Spinal cord (tissue), 10 donors: ENCODE data around the gene WLS. TPM values are rescaled to one million over a fixed set of nuclear protein-coding genes. Genes with fewer than 3 reads are reported as not detected.

Source experiments
- DNase-seq, 6 donors: peaks; one replicate each; pipeline versions ENCODE4 v3.0.0 to v3.0.0-alpha.2; 2013 to 2015; ENCODE audit warnings: low spot score in 6 of 6, low read depth in 4 of 6
- H3K27ac ChIP-seq: one replicate; pipeline ENCODE4 v1.5.1; 2013; ENCODE audit warnings: low read depth, low read length, control low read depth
- H3K27me3 ChIP-seq: one replicate; pipeline ENCODE4 v1.6.1; 2013; ENCODE audit warnings: low read length; ENCODE audit not compliant: control insufficient read depth, insufficient read depth
- H3K36me3 ChIP-seq: one replicate; pipeline ENCODE4 v1.6.1; 2013; ENCODE audit warnings: low read length; ENCODE audit not compliant: control insufficient read depth, insufficient read depth
- H3K4me1 ChIP-seq: one replicate; pipeline ENCODE4 v1.6.1; 2013; ENCODE audit warnings: low read length; ENCODE audit not compliant: control insufficient read depth, insufficient read depth
- H3K4me3 ChIP-seq: one replicate; pipeline ENCODE4 v1.5.1; 2013; ENCODE audit warnings: low read depth, low read length, control low read depth
- H3K9me3 ChIP-seq: one replicate; pipeline ENCODE4 v1.6.1; 2013; ENCODE audit warnings: low read length; ENCODE audit not compliant: control insufficient read depth, insufficient read depth
- WGBS: methylation state at CpG from one replicate; pipeline ENCODE4 v1.1.5; 2013; ENCODE audit warnings: missing lambda C conversion rate; ENCODE audit not compliant: insufficient coverage; 5-methylcytosine and 5-hydroxymethylcytosine counted together
- polyA plus RNA-seq, 2 donors: library from polyadenylated mRNA; unstranded; fragments of 120-200 nt; gene quantifications; one replicate each; pipeline ENCODE4 v1.2.1, GENCODE V29; 2013; ENCODE audit not compliant: insufficient read length in 2 of 2
- total RNA-seq, 2 donors: library from RNA; depleted of rRNA in 1 of 2; stranded (reverse); fragments of 120-200 nt in 1 of 2; fragments of >200 nt in 1 of 2; gene quantifications; one replicate each; pipeline versions ENCODE4 v1.2.3 to v1.2.4, GENCODE V29; 2013 to 2014
- donor health status: healthy.

The WLS gene
- total and polyA plus RNA-seq, 4 donors = 90.4 to 209 (median 124) TPM

- no peak for DNase-seq
- 94% methylated on average over 5 of the region's 8 CpGs for WGBS
- H3K36me3 ChIP-seq = peaks cover 10% of the 10 kb centered on the region
Observed at GRCh38 chr1:68148631-68149030, 83.7 kb downstream of the WLS start.

GRCh38 chr1:68147534-68148171, 84.7 kb downstream of the WLS start:
- no peak overlapping the region for H3K27ac ChIP-seq
- H3K36me3 ChIP-seq = peaks cover 7% of the 10 kb centered on the region
- DNase-seq = peak in 1 of 6 donors; percentile 22
- no peaks in the 10 kb centered on the region for H3K27me3 ChIP-seq
- no peaks in the 10 kb centered on the region for H3K4me1 ChIP-seq
- no peak overlapping the region for H3K4me3 ChIP-seq
- no peaks in the 10 kb centered on the region for H3K9me3 ChIP-seq
- WGBS = 89% methylated on average over 2 of the region's 4 CpGs

More at GRCh38 chr1:68148631-68149030, 83.7 kb downstream of the WLS start:
- Histone ChIP-seq H3K27ac (no peak overlapping the region), H3K4me3 (no peak overlapping the region), H3K9me3 (no peaks in the 10 kb centered on the region), H3K4me1 (no peaks in the 10 kb centered on the region), H3K27me3 (no peaks in the 10 kb centered on the region)

- H3K9me3 ChIP-seq = no peaks in the 10 kb centered on the region
- H3K27ac ChIP-seq = no peak overlapping the region
- DNase-seq = no peak
- no peaks in the 10 kb centered on the region for H3K27me3 ChIP-seq
- H3K36me3 ChIP-seq = peaks cover 3% of the 10 kb centered on the region
- H3K4me3 ChIP-seq = no peak overlapping the region
- peaks cover 10% of the 10 kb centered on the region for H3K4me1 ChIP-seq
- WGBS = 88% methylated on average over 7 of the region's 10 CpGs
Observed at GRCh38 chr1:68145418-68146126, 86.8 kb downstream of the WLS start.

- no peaks in the 10 kb centered on the region for H3K9me3 ChIP-seq
- H3K27ac ChIP-seq = no peak overlapping the region
- H3K36me3 ChIP-seq = peaks cover under 1% of the 10 kb centered on the region
- H3K27me3 ChIP-seq = no peaks in the 10 kb centered on the region
- peaks cover 10% of the 10 kb centered on the region for H3K4me1 ChIP-seq
- 90% methylated on average over 2 of the region's 4 CpGs for WGBS
- H3K4me3 ChIP-seq = no peak overlapping the region
- DNase-seq = peak in 1 of 6 donors; percentile 46
Observed at GRCh38 chr1:68144856-68145255, 87.5 kb downstream of the WLS start.

- H3K4me3 ChIP-seq = no peak overlapping the region
- no peak overlapping the region for H3K27ac ChIP-seq
- H3K36me3 ChIP-seq = no peaks in the 10 kb centered on the region
- H3K27me3 ChIP-seq = no peaks in the 10 kb centered on the region
- no peak for DNase-seq
- WGBS = no CpG with 5 or more reads among the region's 2 CpGs
- H3K9me3 ChIP-seq = no peaks in the 10 kb centered on the region
- H3K4me1 ChIP-seq = peaks cover 10% of the 10 kb centered on the region
Observed at GRCh38 chr1:68143633-68144032, 88.7 kb downstream of the WLS start.

- no peak for DNase-seq
- Histone ChIP-seq H3K36me3 (no peaks in the 10 kb centered on the region), H3K4me3 (no peak overlapping the region), H3K27ac (peak overlapping the region; percentile 40), H3K4me1 (peaks cover 10% of the 10 kb centered on the region), H3K9me3 (no peaks in the 10 kb centered on the region), H3K27me3 (no peaks in the 10 kb centered on the region)
- 33% methylated on average over 1 of the region's 3 CpGs for WGBS
Observed at GRCh38 chr1:68142461-68142860, 89.9 kb downstream of the WLS start.

GRCh38 chr1:68142036-68142435, 90.3 kb downstream of the WLS start:
- no peaks in the 10 kb centered on the region for H3K36me3 ChIP-seq
- WGBS = 33% methylated on average over 2 of the region's 5 CpGs
- H3K9me3 ChIP-seq = no peaks in the 10 kb centered on the region
- peaks cover 10% of the 10 kb centered on the region for H3K4me1 ChIP-seq
- no peak overlapping the region for H3K4me3 ChIP-seq
- no peak for DNase-seq
- H3K27me3 ChIP-seq = no peaks in the 10 kb centered on the region
- peak overlapping the region; percentile 40 for H3K27ac ChIP-seq

- H3K27ac ChIP-seq = peak overlapping the region; percentile 40
Observed at GRCh38 chr1:68141071-68142021, 91.0 kb downstream of the WLS start.

GRCh38 chr1:68140536-68140935, 91.8 kb downstream of the WLS start:
- Histone ChIP-seq H3K4me1 (peaks cover 10% of the 10 kb centered on the region), H3K4me3 (no peak overlapping the region), H3K27ac (peak overlapping the region; percentile 31), H3K9me3 (no peaks in the 10 kb centered on the region), H3K27me3 (no peaks in the 10 kb centered on the region), H3K36me3 (no peaks in the 10 kb centered on the region)
- DNase-seq = peak in 2 of 6 donors; percentile 41 to 66
- WGBS = 33% methylated on average over 1 of the region's 4 CpGs

More at GRCh38 chr1:68141071-68142021, 91.0 kb downstream of the WLS start:
- Histone ChIP-seq H3K9me3 (no peaks in the 10 kb centered on the region), H3K36me3 (no peaks in the 10 kb centered on the region), H3K4me1 (peaks cover 10% of the 10 kb centered on the region), H3K27me3 (no peaks in the 10 kb centered on the region), H3K4me3 (no peak overlapping the region)
- peak in 4 of 6 donors; percentile 47 to 83 (median 66) for DNase-seq
- WGBS = 28% methylated on average over 5 of the region's 15 CpGs
